Right forelimb (tissue), 1 donor: ENCODE data around the gene CSF2.

ENCODE experiments used
- DNase-seq: peaks from one replicate; pipeline ENCODE4 v3.0.0-alpha.2; 2018

The CSF2 gene

DNA sequence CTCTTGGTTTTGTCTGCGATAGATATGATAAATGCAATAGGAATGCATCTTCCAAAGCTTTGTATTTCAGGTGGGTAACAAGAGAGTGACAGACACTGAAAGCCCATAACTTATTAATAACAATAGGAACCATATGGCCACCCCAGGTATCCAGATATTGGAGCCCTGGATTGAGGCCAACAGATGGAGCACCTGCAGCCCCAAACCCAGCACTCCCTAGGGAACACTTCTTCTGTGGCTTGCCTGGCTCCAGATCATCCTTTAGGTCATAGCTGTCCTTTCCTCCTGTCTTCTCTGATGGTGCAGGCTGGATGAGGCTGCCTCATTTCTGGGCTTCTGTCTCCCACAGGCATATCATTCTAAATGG, 18.2 kb upstream of the CSF2 start:
- DNase-seq: no peak

GRCh38 chr5:132055808-132056609, 17.6 kb upstream of the CSF2 start:
- DNase-seq: no peak

GRCh38 chr5:132056610-132057497, 16.7 kb upstream of the CSF2 start:
- no peak for DNase-seq

- DNase-seq: no peak
Observed at GRCh38 chr5:132057498-132058255, 15.9 kb upstream of the CSF2 start.

GRCh38 chr5:132058646-132059042, 14.9 kb upstream of the CSF2 start:
- peak; percentile 20 for DNase-seq

DNA sequence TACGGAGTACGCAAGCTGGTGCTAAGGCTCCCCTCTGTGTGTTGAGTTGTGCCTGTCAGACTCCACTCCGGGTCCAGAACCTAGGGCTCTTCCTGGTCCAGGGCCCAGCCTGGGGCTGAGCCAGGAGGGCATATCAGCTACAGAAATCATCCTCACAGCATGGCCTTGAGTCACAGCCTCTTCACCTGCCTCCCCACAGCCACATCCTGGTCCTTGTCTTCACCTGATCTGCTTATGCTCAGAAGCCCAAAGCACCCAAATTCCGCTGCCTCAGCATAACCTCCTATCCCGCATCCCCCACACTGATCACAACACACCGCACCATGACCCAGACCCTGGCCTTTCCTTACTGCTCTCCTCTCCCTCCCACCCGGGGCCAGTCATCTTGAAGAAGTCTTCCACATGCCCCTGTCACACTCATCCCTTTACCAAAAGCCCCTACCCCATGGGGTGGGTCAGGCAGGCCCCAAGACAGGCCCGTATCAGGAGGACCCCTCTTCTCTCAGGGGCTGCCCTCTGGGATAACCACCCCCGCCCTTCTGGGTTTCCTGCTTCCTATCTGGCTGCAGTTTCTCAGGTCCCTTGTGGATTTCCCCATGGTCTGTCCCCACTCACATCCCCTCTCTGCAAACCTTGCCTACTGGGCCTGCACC, 14.4 kb upstream of the CSF2 start:
- peak; percentile 37 for DNase-seq

DNA sequence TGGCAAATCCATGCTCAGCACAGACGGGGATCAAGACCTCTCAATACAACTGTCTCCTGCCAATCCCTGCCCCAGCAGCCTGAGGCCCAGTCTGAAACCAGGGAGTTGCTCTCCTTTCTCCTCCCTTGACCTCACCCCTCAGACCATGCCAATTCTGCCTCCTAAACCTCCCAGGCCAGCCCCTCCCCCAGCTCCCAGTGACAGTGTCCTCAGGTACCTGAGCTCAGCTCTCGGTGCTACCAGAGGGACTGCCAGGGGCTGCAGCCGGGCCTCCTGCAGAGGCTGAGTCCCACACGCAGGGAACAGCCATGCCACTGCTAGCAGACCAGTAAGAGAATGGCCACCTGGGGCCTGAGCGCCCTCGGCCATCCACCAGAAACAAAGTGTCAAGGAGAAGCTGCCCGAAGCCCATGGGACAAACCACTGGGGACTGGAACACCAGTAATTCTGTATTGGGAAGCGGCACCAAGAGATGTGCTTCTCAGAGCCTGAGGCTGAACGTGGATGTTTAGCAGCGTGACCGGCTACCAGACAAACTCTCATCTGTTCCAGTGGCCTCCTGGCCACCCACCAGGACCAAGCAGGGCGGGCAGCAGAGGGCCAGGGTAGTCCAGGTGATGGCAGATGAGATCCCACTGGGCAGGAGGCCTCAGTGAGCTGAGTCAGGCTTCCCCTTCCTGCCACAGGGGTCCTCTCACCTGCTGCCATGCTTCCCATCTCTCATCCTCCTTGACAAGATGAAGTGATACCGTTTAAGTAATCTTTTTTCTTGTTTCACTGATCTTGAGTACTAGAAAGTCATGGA, 13.7 kb upstream of the CSF2 start:
- peak; percentile 20 for DNase-seq

DNA sequence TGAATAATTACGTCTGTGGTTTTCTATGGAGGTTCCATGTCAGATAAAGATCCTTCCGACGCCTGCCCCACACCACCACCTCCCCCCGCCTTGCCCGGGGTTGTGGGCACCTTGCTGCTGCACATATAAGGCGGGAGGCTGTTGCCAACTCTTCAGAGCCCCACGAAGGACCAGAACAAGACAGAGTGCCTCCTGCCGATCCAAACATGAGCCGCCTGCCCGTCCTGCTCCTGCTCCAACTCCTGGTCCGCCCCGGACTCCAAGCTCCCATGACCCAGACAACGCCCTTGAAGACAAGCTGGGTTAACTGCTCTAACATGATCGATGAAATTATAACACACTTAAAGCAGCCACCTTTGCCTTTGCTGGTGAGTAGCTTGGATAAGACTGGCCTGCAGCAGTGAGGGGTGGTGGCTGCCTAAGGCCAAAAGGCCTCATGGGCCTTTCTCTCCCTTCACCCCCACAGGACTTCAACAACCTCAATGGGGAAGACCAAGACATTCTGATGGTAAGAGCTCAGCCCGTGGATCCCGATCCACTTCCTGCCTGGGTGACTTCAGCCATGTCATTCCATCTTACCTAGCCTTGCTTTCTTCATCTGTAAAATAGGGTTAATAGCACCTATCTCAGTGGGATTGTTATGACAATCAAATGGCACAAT, 13.0 kb upstream of the CSF2 start, which contains the start of gene IL3:
IL3 (plus strand) TSS at position 155 of the 661 bp plus-strand sequence; CDS start at position 207, 52 bp downstream.
- peak; percentile 20 for DNase-seq

DNA sequence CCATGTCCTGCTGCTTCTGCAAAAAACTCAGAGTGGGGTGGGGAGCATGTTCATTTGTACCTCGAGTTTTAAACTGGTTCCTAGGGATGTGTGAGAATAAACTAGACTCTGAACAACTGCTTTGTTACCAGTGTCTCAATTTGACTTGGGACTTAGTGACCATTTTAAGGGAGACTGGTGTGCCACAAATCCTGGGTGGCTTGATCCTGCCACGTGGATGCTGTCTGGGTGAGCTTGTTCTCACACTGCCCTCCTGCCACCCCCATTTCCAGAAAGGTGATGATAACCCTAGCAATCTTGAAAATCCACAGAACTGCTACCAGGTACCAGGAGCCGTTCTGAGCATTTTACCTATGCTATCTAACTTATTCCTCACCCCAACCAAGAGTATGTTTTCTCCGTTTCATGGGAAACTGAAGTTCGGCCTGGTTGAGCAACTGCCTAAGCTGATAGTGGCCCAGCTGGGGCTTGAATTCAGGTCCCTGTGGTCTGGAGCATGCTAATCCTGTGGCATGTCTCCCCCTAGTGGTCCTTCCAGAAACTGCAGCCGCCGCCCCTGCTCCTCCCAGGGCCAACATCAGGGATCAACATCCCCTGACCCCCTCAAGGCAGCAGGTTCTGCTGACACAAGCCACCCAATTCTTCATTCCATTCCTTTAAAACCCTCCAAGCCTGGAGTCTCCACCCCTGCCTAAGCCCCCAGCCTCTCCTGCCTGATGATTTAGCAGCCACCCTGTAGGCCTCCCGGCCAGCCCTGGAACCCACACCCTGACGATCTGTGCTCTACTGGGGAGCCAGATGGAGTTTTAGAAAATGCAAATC, 10.3 kb upstream of the CSF2 start:
- peak; percentile 78 for DNase-seq

GRCh38 chr5:132064140-132064539, 9.4 kb upstream of the CSF2 start:
- peak; percentile 36 for DNase-seq

GRCh38 chr5:132064738-132065331, 8.8 kb upstream of the CSF2 start:
- DNase-seq: peak; percentile 76

GRCh38 chr5:132065351-132065937, 8.1 kb upstream of the CSF2 start:
- peak; percentile 67 for DNase-seq

DNA sequence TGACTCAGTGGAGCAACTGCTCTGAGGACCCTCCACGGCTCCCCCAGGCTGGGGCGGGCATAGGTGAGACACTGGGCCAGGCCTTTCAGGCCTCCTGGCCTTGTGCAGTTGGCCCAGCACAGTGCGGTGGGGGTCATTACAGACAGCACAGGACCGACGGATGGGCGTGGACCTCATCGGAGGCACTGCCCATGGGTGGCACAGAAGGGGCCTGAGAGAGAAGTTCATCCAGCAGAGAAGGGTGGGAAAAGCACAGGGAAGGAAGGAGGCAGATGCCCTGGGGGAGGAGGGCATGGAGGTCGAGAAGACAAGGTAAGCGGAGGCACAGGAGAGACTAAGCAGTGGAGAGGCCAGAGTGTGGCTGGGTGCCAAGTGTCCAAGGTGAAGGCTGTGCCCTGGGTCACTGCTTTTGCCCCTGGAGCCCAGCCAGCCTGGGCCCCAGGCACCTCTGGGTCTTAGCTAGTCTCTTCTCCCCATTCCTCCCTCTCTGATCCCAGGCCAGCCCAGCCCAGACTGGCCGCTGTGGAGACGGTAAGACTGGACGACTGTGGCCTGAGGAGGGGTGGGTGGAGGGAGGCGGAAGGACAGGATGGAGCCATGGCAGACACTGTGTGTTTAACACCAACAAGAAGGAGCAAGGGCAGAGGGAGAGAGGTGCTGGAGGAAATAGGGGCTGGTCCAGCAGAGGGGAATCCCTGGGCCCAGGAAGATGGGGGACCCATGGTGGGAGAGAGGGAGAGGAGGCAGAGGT, 7.5 kb upstream of the CSF2 start:
- DNase-seq: no peak

DNA sequence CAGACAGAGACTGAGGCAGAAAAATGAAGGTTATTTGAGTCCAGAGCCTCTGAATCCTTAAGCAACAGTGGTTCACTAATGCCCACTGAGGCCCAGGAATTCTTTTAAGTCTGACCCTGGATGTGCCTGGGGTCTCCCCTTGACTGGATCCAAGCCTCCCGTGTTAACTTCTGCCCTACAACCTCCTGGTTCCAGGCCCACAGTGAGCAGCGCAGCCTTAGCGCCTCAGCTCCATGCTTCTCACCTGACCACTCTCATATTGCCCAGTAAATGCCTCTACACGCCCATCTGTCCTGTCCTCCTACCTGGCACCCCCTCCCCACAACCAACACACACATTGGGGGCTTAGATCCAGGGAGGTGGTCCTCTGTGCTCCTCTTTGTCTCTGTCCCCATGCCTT, 6.7 kb upstream of the CSF2 start:
- no peak for DNase-seq

DNA sequence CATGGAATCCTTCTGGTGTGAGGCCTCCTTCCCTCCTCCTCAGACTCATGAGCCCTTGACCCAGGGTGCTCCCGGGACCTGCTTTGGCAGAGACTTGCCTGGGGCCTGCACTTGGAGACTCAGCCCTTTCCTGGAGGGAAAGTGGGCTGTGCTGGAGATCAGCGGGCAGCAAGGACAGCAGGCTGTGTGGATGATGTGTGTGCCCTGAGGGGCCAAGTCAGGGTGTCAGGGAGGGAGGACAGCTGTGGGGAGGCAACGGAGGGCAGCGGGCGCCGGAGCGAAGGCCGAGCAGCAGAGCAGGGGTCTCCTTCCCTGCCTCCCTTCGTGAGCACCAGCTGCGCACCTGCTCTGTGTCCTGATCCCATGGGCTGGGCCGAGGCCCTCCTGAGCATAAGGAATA, 6.1 kb upstream of the CSF2 start:
- no peak for DNase-seq

DNA sequence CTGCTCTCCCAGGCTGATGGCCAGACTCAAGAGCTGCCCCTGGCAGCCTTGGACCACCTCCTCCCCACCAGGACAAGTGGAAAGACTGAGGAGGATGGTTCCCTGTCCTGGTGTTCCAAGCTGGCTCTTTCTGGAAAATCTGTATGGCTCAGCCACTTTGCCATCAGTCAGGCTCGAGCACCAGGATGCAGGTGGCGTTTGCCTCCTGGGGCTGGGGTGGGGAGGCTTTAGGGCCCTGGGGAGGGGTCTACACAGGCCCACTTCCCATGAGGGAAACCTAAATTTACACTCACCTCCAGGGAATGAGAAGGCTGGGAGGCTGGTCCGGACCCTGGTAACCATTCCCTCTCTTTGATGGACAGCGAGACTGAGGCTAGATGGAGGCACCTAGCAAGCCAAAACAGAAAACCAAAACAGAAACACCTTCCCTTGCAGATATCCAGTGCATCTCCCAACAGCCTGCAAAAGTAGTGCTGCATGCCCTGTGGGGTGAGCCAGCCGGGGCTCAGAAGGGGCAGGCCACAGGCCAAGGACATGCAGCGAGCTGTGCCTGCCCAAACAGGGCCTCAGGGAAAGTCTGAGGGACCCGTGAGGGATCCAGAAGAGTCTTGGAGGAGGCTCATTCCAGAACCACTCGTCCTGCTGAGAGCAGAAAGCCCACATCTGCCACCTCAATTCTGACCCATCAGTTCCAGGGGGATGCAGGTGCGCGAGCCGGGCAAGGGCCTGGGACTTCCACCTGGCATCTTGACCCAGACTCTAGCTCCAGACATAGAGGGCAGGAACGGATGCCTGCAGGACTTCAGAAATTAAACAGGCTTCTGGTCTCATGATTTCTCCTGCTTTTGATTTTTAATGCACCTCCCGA, 5.4 kb upstream of the CSF2 start:
- no peak for DNase-seq

DNA sequence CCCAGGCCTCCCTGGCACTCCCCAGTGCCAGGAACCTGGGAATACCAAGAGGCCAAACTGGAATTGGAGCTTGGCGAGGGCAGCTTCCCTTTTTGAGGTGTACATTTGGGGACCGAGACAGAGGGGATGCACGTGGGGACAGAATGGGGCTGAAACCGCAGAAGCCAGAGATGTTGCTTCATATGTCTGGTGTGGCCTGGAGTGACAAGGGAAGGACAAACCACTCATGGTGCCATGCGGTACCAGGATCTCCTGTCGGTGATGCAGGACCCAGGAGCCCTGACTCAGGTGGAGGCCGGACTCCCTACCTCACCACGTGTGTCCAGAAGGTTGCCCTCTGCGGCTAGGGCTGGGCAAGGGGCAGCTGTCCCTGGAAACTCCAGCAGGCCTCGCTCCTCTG, 4.0 kb upstream of the CSF2 start:
- DNase-seq: no peak

GRCh38 chr5:132069994-132070393, 3.6 kb upstream of the CSF2 start:
- DNase-seq: no peak
